K562 (cell line): ENCODE results near the gene SLC25A20. TPM values are rescaled to one million over a fixed set of nuclear protein-coding genes. Genes with fewer than 3 reads are reported as not detected.

Source experiments
- ATF7 ChIP-seq: fragments of 450-650 bp; IDR thresholded peaks from 2 replicates; pipeline ENCODE4 v1.7.1; 2014; ENCODE audit warnings: mild to moderate bottlenecking, moderate library complexity
- CCNT2 ChIP-seq: IDR thresholded peaks from 2 replicates; pipeline ENCODE4 v1.6.1; 2011; ENCODE audit warnings: borderline replicate concordance, low read depth, mild to moderate bottlenecking, moderate library complexity, mixed read lengths, low read length; ENCODE audit not compliant: insufficient read length; ENCODE audit errors: extremely low read depth
- CREM ChIP-seq: IDR thresholded peaks from 2 replicates; pipeline ENCODE4 v1.6.1; 2014; ENCODE audit warnings: antibody characterized with exemption, low read depth
- HMGN3 ChIP-seq: IDR thresholded peaks from 2 replicates; pipeline ENCODE4 v1.6.1; 2011; ENCODE audit warnings: borderline replicate concordance, low read depth, mild to moderate bottlenecking, mixed read lengths, low read length; ENCODE audit not compliant: insufficient read length; ENCODE audit errors: extremely low read depth
- ILK ChIP-seq: fragments of 450-650 bp; IDR thresholded peaks from 2 replicates; pipeline ENCODE4 v1.6.1; 2016; ENCODE audit warnings: missing genetic modification characterization, low read depth, mild to moderate bottlenecking, missing compliant biosample characterization, moderate library complexity, borderline replicate concordance
- LARP7 ChIP-seq: fragments of 450-650 bp; IDR thresholded peaks from 2 replicates; pipeline ENCODE4 v1.6.1; 2016
- MTA3 ChIP-seq: fragments of 450-650 bp; formaldehyde crosslinking; IDR thresholded peaks from 2 replicates; pipeline ENCODE4 v1.6.1; 2017; ENCODE audit warnings: mild to moderate bottlenecking, borderline replicate concordance
- MXI1 ChIP-seq: IDR thresholded peaks from 2 replicates; pipeline ENCODE4 v1.6.1; 2011; ENCODE audit warnings: low read depth, mild to moderate bottlenecking, improper control_type of control experiment, low read length
- NCOA6 ChIP-seq: fragments of 450-650 bp; IDR thresholded peaks from 2 replicates; pipeline ENCODE4 v1.6.1; 2017; ENCODE audit warnings: mild to moderate bottlenecking
- NFIX ChIP-seq: fragments of 250-450 bp; sonication (Bioruptor Pico); IDR thresholded peaks from 2 replicates; pipeline ENCODE4 v1.4.0; 2020; ENCODE audit warnings: low read depth, mild to moderate bottlenecking, moderate library complexity
- NR2C1 ChIP-seq, 2 experiments: fragments of 450-650 bp; IDR thresholded peaks; 2 replicates each; pipeline ENCODE4 v1.6.1; 2017; ENCODE audit warnings: mild to moderate bottlenecking in 2 of 2, antibody characterized with exemption in 1 of 2, inconsistent platforms in 1 of 2, missing compliant biosample characterization in 1 of 2, missing genetic modification characterization in 1 of 2
- RBM22 ChIP-seq: fragments of 200-400 bp; formaldehyde crosslinking; IDR thresholded peaks from 2 replicates; pipeline ENCODE4 v1.6.1; 2018; ENCODE audit warnings: low read length, low read depth; ENCODE audit not compliant: poor library complexity, severe bottlenecking
- SAFB ChIP-seq: fragments of 200-400 bp; formaldehyde crosslinking; IDR thresholded peaks from 2 replicates; pipeline ENCODE4 v1.6.1; 2017; ENCODE audit warnings: low read depth, low read length, borderline replicate concordance
- SMARCA5 ChIP-seq: fragments of 450-650 bp; IDR thresholded peaks from 2 replicates; pipeline ENCODE4 v1.6.1; 2016
- SMARCC2 ChIP-seq: fragments of 450-650 bp; IDR thresholded peaks from 2 replicates; pipeline ENCODE4 v1.6.1; 2017; ENCODE audit warnings: antibody characterized with exemption, moderate library complexity, mild to moderate bottlenecking, low read depth
- SRF ChIP-seq, 2 experiments: fragments of 250-450, 450-650 bp in 1 of 2; sonication (Bioruptor Pico) in 1 of 2; sonication (generic) in 1 of 2; formaldehyde crosslinking; IDR thresholded peaks; 2 replicates each; pipeline versions ENCODE4 v1.5.0 to v1.5.1; 2020 to 2022; ENCODE audit warnings: mild to moderate bottlenecking in 1 of 2, missing genetic modification reagents in 1 of 2
- TAL1 ChIP-seq: fragments of 450-650 bp; IDR thresholded peaks from 2 replicates; pipeline ENCODE4 v1.6.1; 2016; ENCODE audit warnings: mild to moderate bottlenecking
- THRAP3 ChIP-seq: fragments of 450-650 bp; IDR thresholded peaks from 2 replicates; pipeline ENCODE4 v1.6.1; 2016; ENCODE audit warnings: mild to moderate bottlenecking, inconsistent platforms, borderline replicate concordance
- U2AF2 ChIP-seq: fragments of 200-400 bp; formaldehyde crosslinking; optimal IDR thresholded peaks from 2 replicates; pipeline ENCODE3; 2017; ENCODE audit warnings: low read depth, mild to moderate bottlenecking, low read length
- ZNF282 ChIP-seq: sonication (generic); formaldehyde crosslinking; IDR thresholded peaks from 2 replicates; pipeline ENCODE4 v1.8.1; 2023; ENCODE audit warnings: missing genetic modification reagents
- ZNF717 ChIP-seq: fragments of 250-450 bp; sonication (Bioruptor Pico); IDR thresholded peaks from 2 replicates; pipeline ENCODE4 v1.5.0; 2021
- polyA plus RNA-seq, 8 experiments: library from polyadenylated mRNA; depleted of rRNA in 4 of 8; stranded (reverse) in 5 of 8; unstranded in 3 of 8; fragments of >200 nt; fragmentation: Nextera tagmentation in 2 of 8; fragmentation: Illumina TruSeq in 1 of 8; extraction: Ambion mirVana in 2 of 8; extraction: Trizol in 1 of 8; gene quantifications; 2 replicates each; pipeline versions ENCODE4 v1.2.1 to v1.2.3, GENCODE V29; 2011 to 2014; ENCODE audit warnings: inconsistent platforms in 1 of 8, missing spikeins in 1 of 8
- total RNA-seq, 7 experiments: library from RNA; depleted of rRNA in 6 of 7; stranded (reverse); fragments of >200 nt in 6 of 7; fragmentation: Illumina TruSeq in 2 of 7; extraction: Trizol in 2 of 7; gene quantifications; 2 replicates each; pipeline versions ENCODE4 v1.2.1 to v1.2.3, GENCODE V29; 2011 to 2021; ENCODE audit warnings: low replicate concordance in 1 of 7
- TF ChIP-seq, protein P1 (sequence below): sonication (generic); formaldehyde crosslinking; IDR thresholded peaks from 2 replicates; pipeline ENCODE4 v1.8.0; 2022; ENCODE audit warnings: mild to moderate bottlenecking, low read depth, missing genetic modification reagents
- TF ChIP-seq, protein P2 (sequence below): fragments of 450-650 bp; IDR thresholded peaks from 2 replicates; pipeline ENCODE4 v1.6.1; 2016; ENCODE audit warnings: mild to moderate bottlenecking
- TF ChIP-seq, protein P3 (sequence below): IDR thresholded peaks from 3 replicates; pipeline ENCODE4 v1.6.1; 2011; ENCODE audit warnings: borderline replicate concordance, mild to moderate bottlenecking; ENCODE audit not compliant: insufficient read length, insufficient read depth

The SLC25A20 gene
- total and polyA plus RNA-seq, 9 of the 15 experiments (the other 6 are each of a cell fraction or from before 2014, with no cell fraction given), result 14.3 to 48.1 (median 21.6) TPM

DNA sequence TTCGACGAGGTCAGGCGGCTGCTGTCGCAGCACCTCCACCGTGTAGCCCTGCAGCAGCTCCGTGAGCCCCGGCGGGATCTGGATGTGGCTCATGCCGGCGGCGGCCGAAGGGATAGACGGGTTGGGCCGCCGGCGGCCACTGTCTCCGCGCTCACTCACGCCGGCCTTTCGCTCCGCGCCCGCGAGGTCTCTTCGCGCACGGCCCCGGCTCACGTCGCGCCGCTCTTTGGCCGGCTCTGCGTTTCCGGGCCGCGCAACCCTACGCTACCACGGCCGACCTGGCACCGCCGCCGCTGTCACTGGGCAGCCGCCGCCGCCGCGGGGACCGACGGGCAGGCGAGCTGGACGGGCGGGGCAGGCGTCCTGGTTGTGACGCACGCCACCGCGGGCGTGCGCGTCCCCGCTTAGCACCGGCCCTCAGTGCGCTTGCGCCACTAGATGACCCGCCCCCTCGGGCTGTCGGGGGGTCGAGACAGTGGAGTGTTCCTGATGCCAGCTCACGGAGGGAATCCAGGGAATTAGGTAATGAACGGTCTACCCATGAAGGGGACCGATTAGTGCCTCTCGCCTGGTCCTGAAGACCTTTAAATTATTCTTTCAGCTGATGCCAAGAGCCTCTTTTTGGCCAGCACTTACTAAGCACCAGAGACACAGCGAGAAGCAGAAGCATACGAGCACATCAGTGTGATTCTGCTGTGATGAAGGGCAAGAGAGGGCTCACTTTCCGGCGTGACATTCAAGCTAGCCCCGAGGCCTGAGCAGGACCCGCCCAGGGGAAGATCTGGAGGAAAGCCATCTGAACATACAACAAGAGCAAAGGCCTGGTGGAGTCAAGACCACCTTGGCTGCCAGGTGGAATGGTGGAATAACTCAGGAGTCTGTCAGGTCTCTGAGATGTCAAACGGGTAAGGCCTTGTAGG is 50.9 kb downstream of the SLC25A20 start, which contains the start of gene PRKAR2A (continued):
- TF ChIP-seq TAL1, result no peak
- TF ChIP-seq NFIX, result no peak
- TF ChIP-seq MTA3, result peak; percentile 56
- TF ChIP-seq, protein P1, sequence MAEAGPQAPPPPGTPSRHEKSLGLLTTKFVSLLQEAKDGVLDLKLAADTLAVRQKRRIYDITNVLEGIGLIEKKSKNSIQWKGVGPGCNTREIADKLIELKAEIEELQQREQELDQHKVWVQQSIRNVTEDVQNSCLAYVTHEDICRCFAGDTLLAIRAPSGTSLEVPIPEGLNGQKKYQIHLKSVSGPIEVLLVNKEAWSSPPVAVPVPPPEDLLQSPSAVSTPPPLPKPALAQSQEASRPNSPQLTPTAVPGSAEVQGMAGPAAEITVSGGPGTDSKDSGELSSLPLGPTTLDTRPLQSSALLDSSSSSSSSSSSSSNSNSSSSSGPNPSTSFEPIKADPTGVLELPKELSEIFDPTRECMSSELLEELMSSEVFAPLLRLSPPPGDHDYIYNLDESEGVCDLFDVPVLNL (CRISPR knock-in tag), result no peak
- no peak for TF ChIP-seq NR2C1 (IDR thresholded peaks at IDR 0.05)
- no peak for TF ChIP-seq NR2C1 (tag; IDR thresholded peaks at IDR 0.05)
- TF ChIP-seq ATF7, result peak; percentile 57; the same call in 1 of the 2 replicates
- TF ChIP-seq HMGN3, result peak; percentile 24
- TF ChIP-seq LARP7, result no peak
- no peak for TF ChIP-seq SRF (CRISPR knock-in tag; IDR thresholded peaks at IDR 0.05)
- TF ChIP-seq NCOA6, result peak; percentile 94
- 0 out of 2 replicates have a peak, but pooled peaks have one; percentile 39 for TF ChIP-seq MXI1
- TF ChIP-seq, protein P2, sequence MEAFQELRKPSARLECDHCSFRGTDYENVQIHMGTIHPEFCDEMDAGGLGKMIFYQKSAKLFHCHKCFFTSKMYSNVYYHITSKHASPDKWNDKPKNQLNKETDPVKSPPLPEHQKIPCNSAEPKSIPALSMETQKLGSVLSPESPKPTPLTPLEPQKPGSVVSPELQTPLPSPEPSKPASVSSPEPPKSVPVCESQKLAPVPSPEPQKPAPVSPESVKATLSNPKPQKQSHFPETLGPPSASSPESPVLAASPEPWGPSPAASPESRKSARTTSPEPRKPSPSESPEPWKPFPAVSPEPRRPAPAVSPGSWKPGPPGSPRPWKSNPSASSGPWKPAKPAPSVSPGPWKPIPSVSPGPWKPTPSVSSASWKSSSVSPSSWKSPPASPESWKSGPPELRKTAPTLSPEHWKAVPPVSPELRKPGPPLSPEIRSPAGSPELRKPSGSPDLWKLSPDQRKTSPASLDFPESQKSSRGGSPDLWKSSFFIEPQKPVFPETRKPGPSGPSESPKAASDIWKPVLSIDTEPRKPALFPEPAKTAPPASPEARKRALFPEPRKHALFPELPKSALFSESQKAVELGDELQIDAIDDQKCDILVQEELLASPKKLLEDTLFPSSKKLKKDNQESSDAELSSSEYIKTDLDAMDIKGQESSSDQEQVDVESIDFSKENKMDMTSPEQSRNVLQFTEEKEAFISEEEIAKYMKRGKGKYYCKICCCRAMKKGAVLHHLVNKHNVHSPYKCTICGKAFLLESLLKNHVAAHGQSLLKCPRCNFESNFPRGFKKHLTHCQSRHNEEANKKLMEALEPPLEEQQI, result no peak
- TF ChIP-seq SMARCA5, result no peak
- no peak for TF ChIP-seq SMARCC2
- TF ChIP-seq, protein P3, sequence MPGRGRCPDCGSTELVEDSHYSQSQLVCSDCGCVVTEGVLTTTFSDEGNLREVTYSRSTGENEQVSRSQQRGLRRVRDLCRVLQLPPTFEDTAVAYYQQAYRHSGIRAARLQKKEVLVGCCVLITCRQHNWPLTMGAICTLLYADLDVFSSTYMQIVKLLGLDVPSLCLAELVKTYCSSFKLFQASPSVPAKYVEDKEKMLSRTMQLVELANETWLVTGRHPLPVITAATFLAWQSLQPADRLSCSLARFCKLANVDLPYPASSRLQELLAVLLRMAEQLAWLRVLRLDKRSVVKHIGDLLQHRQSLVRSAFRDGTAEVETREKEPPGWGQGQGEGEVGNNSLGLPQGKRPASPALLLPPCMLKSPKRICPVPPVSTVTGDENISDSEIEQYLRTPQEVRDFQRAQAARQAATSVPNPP, result no peak
- no peak for TF ChIP-seq U2AF2
- peak; percentile 67 for TF ChIP-seq CCNT2
- TF ChIP-seq ZNF717 (CRISPR knock-in tag), result no peak
- TF ChIP-seq ZNF282 (CRISPR knock-in tag), result 0 out of 2 replicates have a peak, but pooled peaks have one; percentile 33
- TF ChIP-seq THRAP3, result no peak
- TF ChIP-seq SAFB, result no peak
- TF ChIP-seq CREM, result peak; percentile 74
- no peak for TF ChIP-seq ILK (tag)
- TF ChIP-seq RBM22, result no peak
